GM12878 (cell line): Measurements from ENCODE around the gene PUM2. TPM values are rescaled to one million over a fixed set of nuclear protein-coding genes. Genes with fewer than 3 reads are reported as not detected.

ENCODE experiments used
- ATAC-seq: fragments of 200-7000 bp; cut with Tn5 transposase; 3 replicates; pipeline ENCODE4 v1.9.1; 2020; ENCODE audit warnings: mild to moderate bottlenecking, moderate library complexity
- BruUV-seq: library from RNA; stranded (reverse); fragments of 400-500 nt; replicated peaks from 2 replicates; lab custom pipeline; 2021; lab: Mats Ljungman, UMichigan
- CTCF ChIA-PET: fragments of 300-600 bp; sonication (Branson Sonifier 250); formaldehyde crosslinking; extraction: SDS; loops from one replicate; lab custom pipeline; 2021; ENCODE audit warnings: inconsistent platforms; lab: Yijun Ruan, JAX
- POLR2A ChIA-PET: fragments of 350-600 bp; formaldehyde crosslinking; extraction: SDS; loops from one replicate; lab custom pipeline; 2021; ENCODE audit warnings: inconsistent platforms; lab: Charles Lee
- RAD21 ChIA-PET: fragments of 300-600 bp; sonication (Branson Sonifier 250); formaldehyde crosslinking; loops from one replicate; lab custom pipeline; 2023; ENCODE audit warnings: antibody characterized with exemption; ENCODE audit not compliant: unreplicated experiment; lab: Charles Lee
- SMC1A ChIA-PET: fragments of 300-600 bp; sonication (Branson Sonifier 250); formaldehyde crosslinking; loops from one replicate; lab custom pipeline; 2023; ENCODE audit not compliant: unreplicated experiment, uncharacterized antibody; lab: Charles Lee
- DNase-seq: peaks from one replicate; pipeline ENCODE4 v3.0.0-alpha.2; 2011; ENCODE audit warnings: low read depth, low spot score
- FAIRE-seq: peaks from 3 replicates; lab custom pipeline; 2011; peaks lifted over from hg19 to GRCh38; lab: Jason Lieb, UNC
- H2AFZ ChIP-seq: 2 replicates; pipeline ENCODE4 v1.6.0; 2011; ENCODE audit warnings: low read depth, low read length, control low read depth; ENCODE audit not compliant: control insufficient read depth
- H3K27ac ChIP-seq: 2 replicates; pipeline ENCODE4 v1.5.1; 2011; ENCODE audit warnings: control low read depth; ENCODE audit not compliant: control insufficient read depth, insufficient read depth
- H3K27me3 ChIP-seq, 2 experiments: replicated peaks in 1 of 2; 2 replicates each; pipeline versions ENCODE4 v1.6.0 to v1.6.1; 2011; ENCODE audit warnings: low read length in 1 of 2; ENCODE audit not compliant: control insufficient read depth in 2 of 2, insufficient read depth in 2 of 2
- H3K36me3 ChIP-seq, 2 experiments: 2 replicates each; pipeline ENCODE4 v1.5.1; 2011; ENCODE audit warnings: low read length in 1 of 2; ENCODE audit not compliant: control insufficient read depth in 2 of 2, insufficient read depth in 2 of 2
- H3K4me1 ChIP-seq: 2 replicates; pipeline ENCODE4 v1.6.1; 2011; ENCODE audit warnings: mild to moderate bottlenecking, low read length, moderate library complexity, mixed read lengths; ENCODE audit not compliant: control insufficient read depth, insufficient read depth
- H3K4me2 ChIP-seq: 2 replicates; pipeline ENCODE4 v1.6.0; 2011; ENCODE audit warnings: control low read depth; ENCODE audit not compliant: control insufficient read depth, insufficient read depth
- H3K4me3 ChIP-seq: fragments of 200-600 bp; sonication (generic); 2 replicates; pipeline ENCODE4 v1.5.1; 2016
- H3K79me2 ChIP-seq: 2 replicates; pipeline ENCODE4 v1.6.0; 2011; ENCODE audit warnings: low read length; ENCODE audit not compliant: control insufficient read depth, insufficient read depth
- H3K9ac ChIP-seq: 2 replicates; pipeline ENCODE4 v1.8.0; 2011; ENCODE audit warnings: low read length, control low read depth, mixed read lengths; ENCODE audit not compliant: control insufficient read depth, insufficient read depth
- H3K9me3 ChIP-seq: replicated peaks from 3 replicates; pipeline ENCODE4 v1.5.1; 2011; ENCODE audit warnings: mild to moderate bottlenecking, low read length; ENCODE audit not compliant: control insufficient read depth, insufficient read depth
- H4K20me1 ChIP-seq: 2 replicates; pipeline ENCODE4 v1.6.0; 2011; ENCODE audit not compliant: control insufficient read depth, insufficient read depth
- CREM ChIP-seq: IDR thresholded peaks from 2 replicates; pipeline ENCODE4 v1.6.1; 2014; ENCODE audit warnings: antibody characterized with exemption, low read depth
- MEF2B ChIP-seq: fragments of 450-650 bp; IDR thresholded peaks from 2 replicates; pipeline ENCODE4 v1.6.1; 2018; ENCODE audit warnings: mild to moderate bottlenecking, moderate library complexity; ENCODE audit not compliant: partially characterized antibody, poor library complexity, severe bottlenecking
- STAT1 ChIP-seq: fragments of 450-650 bp; conservative IDR thresholded peaks from 2 replicates; pipeline ENCODE4 v1.6.1; 2014; ENCODE audit warnings: antibody characterized with exemption, mild to moderate bottlenecking
- STAT3 ChIP-seq: IDR thresholded peaks from 2 replicates; pipeline ENCODE4 v1.6.1; 2011; ENCODE audit warnings: low read depth, low read length, improper control_type of control experiment
- WRNIP1 ChIP-seq: IDR thresholded peaks from 2 replicates; pipeline ENCODE4 v1.6.1; 2011; ENCODE audit warnings: low read depth, low read length, improper control_type of control experiment, borderline replicate concordance
- ZSCAN29 ChIP-seq: fragments of 450-650 bp; IDR thresholded peaks from 2 replicates; pipeline ENCODE4 v1.6.1; 2017; ENCODE audit warnings: mild to moderate bottlenecking, moderate library complexity
- WGBS: methylation state at CpG from one replicate; pipeline ENCODE4 v1.1.6; 2016; ENCODE audit warnings: low lambda C conversion rate; ENCODE audit not compliant: insufficient replicate concordance, insufficient coverage; ENCODE audit errors: missing lambda C conversion rate; 5-methylcytosine and 5-hydroxymethylcytosine counted together
- in situ Hi-C: fragments of 300-500 bp; cut with MboI; formaldehyde crosslinking; loops from 9 replicates; pipeline ENCODE4 v1.14.3; 2018; ENCODE audit warnings: mixed read lengths
- intact Hi-C: fragments of 100-400 bp; cut with micrococcal nuclease; formaldehyde crosslinking; loops from one replicate; pipeline ENCODE4 v1.14.2; 2022; ENCODE audit not compliant: unreplicated experiment
- polyA plus RNA-seq, 11 experiments: library from polyadenylated mRNA; depleted of rRNA in 4 of 11; unstranded in 6 of 11; stranded (reverse) in 5 of 11; fragments of >200 nt; fragmentation: Nextera tagmentation in 4 of 11; fragmentation: Illumina TruSeq in 1 of 11; extraction: Ambion mirVana in 4 of 11; extraction: Trizol in 1 of 11; gene quantifications; 1 replicate in 1 of 11; 2 replicates in 10 of 11; pipeline versions ENCODE4 v1.2.1 to v1.2.3, GENCODE V29; 2011 to 2016; ENCODE audit warnings: inconsistent platforms in 2 of 11, missing spikeins in 2 of 11, low read depth in 1 of 11
- total RNA-seq, 4 experiments: library from RNA; depleted of rRNA in 3 of 4; stranded (reverse); fragments of >200 nt in 3 of 4; fragmentation: Illumina TruSeq in 1 of 4; extraction: Trizol in 1 of 4; gene quantifications; 2 replicates each; pipeline versions ENCODE4 v1.2.1 to v1.2.3, GENCODE V29; 2013 to 2021
- TF ChIP-seq, protein P1 (sequence below): IDR thresholded peaks from 2 replicates; pipeline ENCODE4 v1.6.1; 2012; ENCODE audit warnings: improper control_type of control experiment, low read depth, low read length; ENCODE audit not compliant: insufficient replicate concordance

PUM2 gene
- total and polyA plus RNA-seq, 10 of the 15 experiments (the other 5 are each of a cell fraction or from before 2014, with no cell fraction given), result 14.5 to 87.6 (median 29.4) TPM

DNA sequence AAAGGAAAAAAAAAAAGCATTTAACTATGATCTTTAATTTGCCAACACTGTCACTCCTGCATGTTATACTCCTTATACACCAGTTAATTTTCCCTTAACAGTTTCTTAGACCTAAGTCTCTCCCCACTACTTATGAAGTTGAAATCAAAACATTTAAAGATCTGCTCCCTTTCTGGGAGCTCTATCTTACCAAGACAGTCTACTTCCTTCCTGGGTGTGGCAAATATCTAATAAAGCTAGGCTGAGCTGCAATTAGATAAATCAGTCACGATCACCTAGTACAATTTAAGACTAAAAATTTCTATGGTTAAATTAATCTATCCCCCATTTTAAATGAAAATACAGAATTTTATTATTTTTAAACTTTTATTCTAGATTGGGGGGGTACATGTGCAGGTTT is 33.4 kb downstream of the PUM2 start:
- in situ Hi-C loops (no loop called here), intact Hi-C loops (no loop called here)
- SMC1A ChIA-PET, result interaction anchor here (1.9 kb wide), 1 partner anchor 9 kb away, joined by 6 read pairs; no protein-coding TSS in a partner anchor
- Histone ChIP-seq H3K9ac (no peak overlapping the region), H2AFZ (no peak overlapping the region), H4K20me1 (no peaks in the 10 kb centered on the region), H3K4me1 (no peaks in the 10 kb centered on the region), H3K36me3 (peaks cover 10 to 36% of the 10 kb centered on the region in 2 experiments), H3K27ac (no peak overlapping the region), H3K27me3 (no peaks in the 10 kb centered on the region), H3K4me2 (no peak overlapping the region), H3K4me3 (no peak overlapping the region), H3K9me3 (no peaks in the 10 kb centered on the region), H3K79me2 (peaks cover 17% of the 10 kb centered on the region)
- DNase-seq (no peak), ATAC-seq (no peak), FAIRE-seq (no peak)
- no TSS peak for BruUV-seq
- TF ChIP-seq, protein P1, sequence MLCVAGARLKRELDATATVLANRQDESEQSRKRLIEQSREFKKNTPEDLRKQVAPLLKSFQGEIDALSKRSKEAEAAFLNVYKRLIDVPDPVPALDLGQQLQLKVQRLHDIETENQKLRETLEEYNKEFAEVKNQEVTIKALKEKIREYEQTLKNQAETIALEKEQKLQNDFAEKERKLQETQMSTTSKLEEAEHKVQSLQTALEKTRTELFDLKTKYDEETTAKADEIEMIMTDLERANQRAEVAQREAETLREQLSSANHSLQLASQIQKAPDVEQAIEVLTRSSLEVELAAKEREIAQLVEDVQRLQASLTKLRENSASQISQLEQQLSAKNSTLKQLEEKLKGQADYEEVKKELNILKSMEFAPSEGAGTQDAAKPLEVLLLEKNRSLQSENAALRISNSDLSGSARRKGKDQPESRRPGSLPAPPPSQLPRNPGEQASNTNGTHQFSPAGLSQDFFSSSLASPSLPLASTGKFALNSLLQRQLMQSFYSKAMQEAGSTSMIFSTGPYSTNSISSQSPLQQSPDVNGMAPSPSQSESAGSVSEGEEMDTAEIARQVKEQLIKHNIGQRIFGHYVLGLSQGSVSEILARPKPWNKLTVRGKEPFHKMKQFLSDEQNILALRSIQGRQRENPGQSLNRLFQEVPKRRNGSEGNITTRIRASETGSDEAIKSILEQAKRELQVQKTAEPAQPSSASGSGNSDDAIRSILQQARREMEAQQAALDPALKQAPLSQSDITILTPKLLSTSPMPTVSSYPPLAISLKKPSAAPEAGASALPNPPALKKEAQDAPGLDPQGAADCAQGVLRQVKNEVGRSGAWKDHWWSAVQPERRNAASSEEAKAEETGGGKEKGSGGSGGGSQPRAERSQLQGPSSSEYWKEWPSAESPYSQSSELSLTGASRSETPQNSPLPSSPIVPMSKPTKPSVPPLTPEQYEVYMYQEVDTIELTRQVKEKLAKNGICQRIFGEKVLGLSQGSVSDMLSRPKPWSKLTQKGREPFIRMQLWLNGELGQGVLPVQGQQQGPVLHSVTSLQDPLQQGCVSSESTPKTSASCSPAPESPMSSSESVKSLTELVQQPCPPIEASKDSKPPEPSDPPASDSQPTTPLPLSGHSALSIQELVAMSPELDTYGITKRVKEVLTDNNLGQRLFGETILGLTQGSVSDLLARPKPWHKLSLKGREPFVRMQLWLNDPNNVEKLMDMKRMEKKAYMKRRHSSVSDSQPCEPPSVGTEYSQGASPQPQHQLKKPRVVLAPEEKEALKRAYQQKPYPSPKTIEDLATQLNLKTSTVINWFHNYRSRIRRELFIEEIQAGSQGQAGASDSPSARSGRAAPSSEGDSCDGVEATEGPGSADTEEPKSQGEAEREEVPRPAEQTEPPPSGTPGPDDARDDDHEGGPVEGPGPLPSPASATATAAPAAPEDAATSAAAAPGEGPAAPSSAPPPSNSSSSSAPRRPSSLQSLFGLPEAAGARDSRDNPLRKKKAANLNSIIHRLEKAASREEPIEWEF, result no peak
- no peak for TF ChIP-seq STAT1
- TF ChIP-seq ZSCAN29, result no peak
- no peak for TF ChIP-seq STAT3
- no peak for TF ChIP-seq MEF2B
- TF ChIP-seq WRNIP1, result no peak
- TF ChIP-seq CREM, result no peak
- 58% methylated on average over 1 of the region's 1 CpG for WGBS
- POLR2A ChIA-PET, result no interaction called here
- CTCF ChIA-PET, result interaction anchor here (0.6 to 5.4 kb wide), 3 partner anchors 9 to 334 kb away, joined by 3 to 32 read pairs (median 4); no protein-coding TSS in a partner anchor
- RAD21 ChIA-PET, result interaction anchor here (1.1 kb wide), 1 partner anchor 302 kb away, joined by 3 read pairs; no protein-coding TSS in a partner anchor
